MM.1S (cell line): ENCODE data around the gene NRXN3.

Source experiments
- DNase-seq: peaks from one replicate; pipeline ENCODE4 v3.0.0-alpha.2; 2015
- H2AFZ ChIP-seq: fragments of 300-600 bp; sonication (generic); 2 replicates; pipeline ENCODE4 v1.6.0; 2016; ENCODE audit warnings: antibody characterized with exemption, low read length
- H3F3A ChIP-seq: fragments of 300-600 bp; sonication (generic); 2 replicates; pipeline ENCODE4 v1.6.1; 2016; ENCODE audit warnings: mild to moderate bottlenecking, antibody characterized with exemption, low read length, moderate library complexity, mixed read lengths; ENCODE audit not compliant: insufficient read depth
- H3K27ac ChIP-seq: fragments of 300-600 bp; sonication (generic); 2 replicates; pipeline ENCODE4 v1.5.1; 2016; ENCODE audit warnings: mild to moderate bottlenecking, low read length
- H3K27me3 ChIP-seq: fragments of 300-600 bp; sonication (generic); replicated peaks from 2 replicates; pipeline ENCODE4 v1.6.0; 2016; ENCODE audit warnings: low read length; ENCODE audit not compliant: insufficient read depth
- H3K36me3 ChIP-seq: fragments of 300-600 bp; sonication (generic); replicated peaks from 2 replicates; pipeline ENCODE4 v1.6.1; 2016; ENCODE audit warnings: mild to moderate bottlenecking, low read length, mixed read lengths; ENCODE audit not compliant: insufficient read depth
- H3K4me1 ChIP-seq: fragments of 300-600 bp; sonication (generic); 2 replicates; pipeline ENCODE4 v1.6.1; 2016; ENCODE audit warnings: low read length, mixed read lengths
- H3K4me2 ChIP-seq: fragments of 300-600 bp; sonication (generic); 2 replicates; pipeline ENCODE4 v1.6.0; 2016; ENCODE audit warnings: low read depth, low read length
- H3K4me3 ChIP-seq: fragments of 300-600 bp; sonication (generic); 2 replicates; pipeline ENCODE4 v1.5.1; 2016; ENCODE audit warnings: low read length, mixed read lengths
- H3K79me2 ChIP-seq: fragments of 300-600 bp; sonication (generic); 2 replicates; pipeline ENCODE4 v1.6.1; 2016; ENCODE audit warnings: mixed run types, low read length, mixed read lengths
- H3K9ac ChIP-seq: fragments of 300-600 bp; sonication (generic); 2 replicates; pipeline ENCODE4 v1.6.1; 2016; ENCODE audit warnings: low read length, mixed read lengths
- H3K9me2 ChIP-seq: fragments of 300-600 bp; sonication (generic); replicated peaks from 2 replicates; pipeline ENCODE4 v1.6.1; 2016; ENCODE audit warnings: mild to moderate bottlenecking, low read length, mixed read lengths; ENCODE audit not compliant: insufficient read depth
- H3K9me3 ChIP-seq: fragments of 300-600 bp; sonication (generic); replicated peaks from 2 replicates; pipeline ENCODE4 v1.6.1; 2016; ENCODE audit warnings: mild to moderate bottlenecking, low read length, mixed read lengths; ENCODE audit not compliant: insufficient read depth
- H4K20me1 ChIP-seq: fragments of 300-600 bp; sonication (generic); 2 replicates; pipeline ENCODE4 v1.6.1; 2016; ENCODE audit warnings: mild to moderate bottlenecking, low read length, moderate library complexity, mixed read lengths; ENCODE audit not compliant: insufficient read depth
- EZH2 ChIP-seq: fragments of 300-600 bp; sonication (generic); optimal IDR thresholded peaks from 2 replicates; pipeline ENCODE3; 2017; ENCODE audit warnings: low read depth, mild to moderate bottlenecking, antibody characterized with exemption, low read length, mixed read lengths
- EZH2phosphoT487 ChIP-seq: fragments of 300-600 bp; sonication (generic); IDR thresholded peaks from 2 replicates; pipeline ENCODE4 v1.6.1; 2018; ENCODE audit warnings: antibody characterized with exemption, low read length
- TF ChIP-seq, protein P1 (sequence below): fragments of 300-600 bp; sonication (generic); IDR thresholded peaks from 2 replicates; pipeline ENCODE4 v1.5.1; 2016; ENCODE audit warnings: antibody characterized with exemption, low read length, mixed read lengths

The NRXN3 gene

DNA sequence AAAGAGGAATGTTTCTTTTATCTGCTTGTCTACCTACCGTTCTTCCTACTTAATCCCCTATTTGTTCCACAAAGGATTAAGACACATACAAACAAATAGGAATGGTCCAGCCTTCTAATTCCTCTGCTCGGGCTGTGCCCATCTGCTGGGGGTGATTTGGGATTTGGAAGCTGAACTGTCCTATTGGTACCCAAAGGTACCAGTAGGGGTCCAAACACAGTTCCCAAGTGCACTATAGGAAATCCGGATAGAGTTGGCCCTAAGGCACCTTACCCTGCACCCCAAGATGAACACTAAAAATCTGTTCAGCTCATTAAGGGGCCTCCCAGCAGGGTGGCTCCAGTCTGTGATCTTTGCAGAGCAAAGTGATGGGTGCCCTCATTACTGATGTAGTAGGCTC lies 566.9 kb downstream of the NRXN3 start:
- DNase-seq: no peak

DNA sequence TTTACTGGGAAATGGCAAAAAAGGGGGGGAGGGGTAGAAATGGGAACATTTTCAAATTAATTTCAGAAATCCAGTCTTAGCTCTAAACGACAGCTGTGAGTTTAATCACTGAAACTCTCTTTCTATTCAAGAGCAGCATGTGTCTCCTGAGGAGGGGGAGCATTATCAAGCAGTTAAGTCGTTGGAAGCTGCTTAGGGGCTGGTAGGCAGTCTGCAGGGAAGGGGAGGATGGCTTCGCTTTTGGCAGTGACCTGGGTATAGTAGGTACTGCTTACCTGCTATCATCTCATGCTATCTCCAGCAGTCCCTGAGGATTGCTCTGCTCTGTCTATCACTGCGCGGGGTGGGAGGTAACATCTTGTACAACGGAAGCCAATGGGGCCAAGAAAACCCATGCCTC lies 567.4 kb downstream of the NRXN3 start:
- Histone ChIP-seq H3K79me2 (no peaks in the 10 kb centered on the region), H3K4me1 (no peaks in the 10 kb centered on the region), H3K9me2 (no peaks in the 10 kb centered on the region), H2AFZ (no peak overlapping the region), H3K4me3 (no peak overlapping the region), H3F3A (no peaks in the 10 kb centered on the region), H4K20me1 (no peaks in the 10 kb centered on the region), H3K9me3 (no peaks in the 10 kb centered on the region), H3K27me3 (no peaks in the 10 kb centered on the region), H3K4me2 (no peak overlapping the region), H3K27ac (no peak overlapping the region), H3K36me3 (no peaks in the 10 kb centered on the region), H3K9ac (no peak overlapping the region)
- DNase-seq: no peak
- TF ChIP-seq, protein P1, sequence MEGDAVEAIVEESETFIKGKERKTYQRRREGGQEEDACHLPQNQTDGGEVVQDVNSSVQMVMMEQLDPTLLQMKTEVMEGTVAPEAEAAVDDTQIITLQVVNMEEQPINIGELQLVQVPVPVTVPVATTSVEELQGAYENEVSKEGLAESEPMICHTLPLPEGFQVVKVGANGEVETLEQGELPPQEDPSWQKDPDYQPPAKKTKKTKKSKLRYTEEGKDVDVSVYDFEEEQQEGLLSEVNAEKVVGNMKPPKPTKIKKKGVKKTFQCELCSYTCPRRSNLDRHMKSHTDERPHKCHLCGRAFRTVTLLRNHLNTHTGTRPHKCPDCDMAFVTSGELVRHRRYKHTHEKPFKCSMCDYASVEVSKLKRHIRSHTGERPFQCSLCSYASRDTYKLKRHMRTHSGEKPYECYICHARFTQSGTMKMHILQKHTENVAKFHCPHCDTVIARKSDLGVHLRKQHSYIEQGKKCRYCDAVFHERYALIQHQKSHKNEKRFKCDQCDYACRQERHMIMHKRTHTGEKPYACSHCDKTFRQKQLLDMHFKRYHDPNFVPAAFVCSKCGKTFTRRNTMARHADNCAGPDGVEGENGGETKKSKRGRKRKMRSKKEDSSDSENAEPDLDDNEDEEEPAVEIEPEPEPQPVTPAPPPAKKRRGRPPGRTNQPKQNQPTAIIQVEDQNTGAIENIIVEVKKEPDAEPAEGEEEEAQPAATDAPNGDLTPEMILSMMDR: no peak
- TF ChIP-seq EZH2 (no peak), EZH2phosphoT487 (no peak)

More for the DNA sequence above, 566.9 kb downstream of the NRXN3 start:
- H3K27ac ChIP-seq: no peak overlapping the region
- no peaks in the 10 kb centered on the region for H3K79me2 ChIP-seq
- no peak overlapping the region for H3K4me3 ChIP-seq
- no peaks in the 10 kb centered on the region for H3K9me2 ChIP-seq
- H3K4me2 ChIP-seq: no peak overlapping the region
- H4K20me1 ChIP-seq: no peaks in the 10 kb centered on the region
- H3K4me1 ChIP-seq: no peaks in the 10 kb centered on the region
- no peaks in the 10 kb centered on the region for H3K36me3 ChIP-seq
- no peaks in the 10 kb centered on the region for H3F3A ChIP-seq
- no peaks in the 10 kb centered on the region for H3K27me3 ChIP-seq
- H3K9ac ChIP-seq: no peak overlapping the region
- TF ChIP-seq EZH2 (no peak), EZH2phosphoT487 (no peak)
- TF ChIP-seq, protein P1: no peak
- H2AFZ ChIP-seq: no peak overlapping the region
- no peaks in the 10 kb centered on the region for H3K9me3 ChIP-seq

DNA sequence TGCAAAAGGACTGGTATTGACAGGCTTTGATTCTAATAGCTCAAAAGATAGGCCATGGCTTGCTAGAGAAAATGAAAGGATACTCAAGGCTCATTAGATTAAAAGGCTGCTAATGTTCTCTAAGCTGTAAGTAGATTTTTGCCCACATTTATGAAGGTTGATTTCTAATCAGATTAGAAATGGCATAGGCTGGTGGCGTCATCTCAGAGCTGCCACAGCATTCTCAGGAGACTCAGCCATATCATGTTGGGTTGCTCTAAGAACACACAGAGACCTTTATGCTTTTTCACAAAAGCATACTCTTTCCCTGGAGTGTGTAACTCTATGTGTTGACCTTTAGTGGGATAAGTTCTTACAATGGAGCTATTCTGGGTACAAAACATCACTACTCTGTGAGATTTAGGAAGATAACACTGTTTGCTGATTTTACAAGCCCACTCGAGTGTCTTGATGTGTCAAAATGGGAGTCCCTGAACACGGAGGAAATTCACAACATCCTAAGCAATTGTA lies 576.0 kb downstream of the NRXN3 start:
- peaks cover 14% of the 10 kb centered on the region for H3F3A ChIP-seq
- H3K4me3 ChIP-seq: no peak overlapping the region
- DNase-seq: no peak
- no peak overlapping the region for H3K27ac ChIP-seq
- TF ChIP-seq EZH2phosphoT487 (no peak), EZH2 (no peak)
- TF ChIP-seq, protein P1: no peak
- no peaks in the 10 kb centered on the region for H3K79me2 ChIP-seq
- no peak overlapping the region for H3K9ac ChIP-seq
- H3K9me2 ChIP-seq: no peaks in the 10 kb centered on the region
- H2AFZ ChIP-seq: no peak overlapping the region
- no peaks in the 10 kb centered on the region for H3K9me3 ChIP-seq
- H4K20me1 ChIP-seq: no peaks in the 10 kb centered on the region
- H3K27me3 ChIP-seq: no peaks in the 10 kb centered on the region
- H3K4me1 ChIP-seq: peaks cover 37% of the 10 kb centered on the region
- no peaks in the 10 kb centered on the region for H3K36me3 ChIP-seq
- H3K4me2 ChIP-seq: no peak overlapping the region
